ENCODE results near the gene THSD7A.

GRCh38 chr7:11592699-11593098, 239.3 kb downstream of the THSD7A start:
- TF ChIP-seq REST (IDR thresholded peaks at IDR 0.05; ENCODE audit: insufficient read depth in 1 of 2, low read depth in 2 of 2, low read length in 2 of 2) (no peak), POLR2AphosphoS5 (IDR thresholded peaks at IDR 0.05; ENCODE audit: low read depth, low read length) (no peak)
